Endothelial cell of umbilical vein (primary cell): ENCODE data around the gene FUCA2. TPM values are rescaled to one million over a fixed set of nuclear protein-coding genes. Genes with fewer than 3 reads are reported as not detected.

Experiments
- BruUV-seq: library from RNA; stranded (reverse); fragments of 400-500 nt; replicated peaks from 2 replicates; lab custom pipeline; 2021; lab: Mats Ljungman, UMichigan
- CTCF ChIA-PET: fragments of 300-600, 350-600 bp; sonication (Branson Sonifier 250); formaldehyde crosslinking; loops from one replicate; lab custom pipeline; 2021; ENCODE audit warnings: antibody characterized with exemption, inconsistent platforms; lab: Charles Lee
- POLR2A ChIA-PET: fragments of 300-600, 350-600 bp; sonication (Branson Sonifier 250); formaldehyde crosslinking; loops from one replicate; lab custom pipeline; 2021; ENCODE audit warnings: antibody characterized with exemption, inconsistent platforms; lab: Charles Lee
- DNase-seq: peaks from one replicate; pipeline ENCODE4 v3.0.0-alpha.2; 2011; ENCODE audit warnings: low read depth, low spot score
- FAIRE-seq: peaks from 2 replicates; lab custom pipeline; 2011; peaks lifted over from hg19 to GRCh38; lab: Jason Lieb, UNC
- H2AFZ ChIP-seq: 2 replicates; pipeline ENCODE4 v1.6.0; 2012; ENCODE audit warnings: low read depth, low read length, control low read depth, inconsistent platforms
- H3K27ac ChIP-seq: 2 replicates; pipeline ENCODE4 v1.5.1; 2011; ENCODE audit warnings: low read depth, mild to moderate bottlenecking, control low read depth, low read length, moderate library complexity; ENCODE audit not compliant: insufficient read depth
- H3K27me3 ChIP-seq, 2 experiments: 2 replicates each; pipeline versions ENCODE4 v1.6.0 to v1.6.1; 2011; ENCODE audit warnings: low read length in 2 of 2, mixed read lengths in 1 of 2; ENCODE audit not compliant: control insufficient read depth in 2 of 2, insufficient read depth in 2 of 2
- H3K36me3 ChIP-seq, 2 experiments: 2 replicates in 1 of 2; 3 replicates in 1 of 2; pipeline ENCODE4 v1.5.1; 2011; ENCODE audit warnings: low read length in 2 of 2, mild to moderate bottlenecking in 1 of 2, moderate library complexity in 1 of 2; ENCODE audit not compliant: control insufficient read depth in 2 of 2, insufficient read depth in 2 of 2; ENCODE audit errors: extremely low read depth in 1 of 2
- H3K4me1 ChIP-seq: 3 replicates; pipeline ENCODE4 v1.5.1; 2011; ENCODE audit warnings: mild to moderate bottlenecking, low read length; ENCODE audit not compliant: control insufficient read depth, insufficient read depth; ENCODE audit errors: extremely low read depth
- H3K4me2 ChIP-seq: 2 replicates; pipeline ENCODE4 v1.6.1; 2011; ENCODE audit warnings: low read length, control low read depth, mixed read lengths; ENCODE audit not compliant: insufficient read depth
- H3K4me3 ChIP-seq, 3 experiments: fragments of 200-600 bp in 1 of 3; sonication (generic), shearing (Covaris generic) in 1 of 3; replicated peaks in 1 of 3; 2 replicates each; pipeline ENCODE4 v1.5.1; 2011 to 2016; ENCODE audit warnings: control low read depth in 3 of 3, low read length in 3 of 3, mild to moderate bottlenecking in 2 of 3, inconsistent platforms in 1 of 3, low read depth in 1 of 3, moderate library complexity in 1 of 3; ENCODE audit not compliant: insufficient read depth in 1 of 3
- H3K79me2 ChIP-seq: 2 replicates; pipeline ENCODE4 v1.6.0; 2012; ENCODE audit warnings: low read length, inconsistent platforms; ENCODE audit not compliant: control insufficient read depth, insufficient read depth
- H3K9ac ChIP-seq: replicated peaks from 2 replicates; pipeline ENCODE3; 2011; ENCODE audit warnings: low read length, control low read depth; ENCODE audit not compliant: insufficient read depth; ENCODE audit errors: extremely low read depth
- H3K9me1 ChIP-seq: replicated peaks from 3 replicates; pipeline ENCODE4 v1.6.0; 2011; ENCODE audit warnings: mild to moderate bottlenecking, low read length; ENCODE audit not compliant: control insufficient read depth, insufficient read depth; ENCODE audit errors: extremely low read depth
- H3K9me3 ChIP-seq: replicated peaks from 2 replicates; pipeline ENCODE4 v1.5.1; 2012; ENCODE audit warnings: low read length, inconsistent platforms; ENCODE audit not compliant: control insufficient read depth, insufficient read depth
- H4K20me1 ChIP-seq: replicated peaks from 2 replicates; pipeline ENCODE3; 2011; ENCODE audit warnings: mild to moderate bottlenecking, low read length; ENCODE audit not compliant: control insufficient read depth, insufficient read depth; ENCODE audit errors: extremely low read depth
- EZH2 ChIP-seq: IDR thresholded peaks from 2 replicates; pipeline ENCODE4 v1.6.1; 2012; ENCODE audit warnings: borderline replicate concordance, low read depth, mild to moderate bottlenecking, moderate library complexity, low read length, inconsistent platforms; ENCODE audit not compliant: severe bottlenecking
- FOS ChIP-seq: IDR thresholded peaks from 2 replicates; pipeline ENCODE4 v1.6.1; 2011; ENCODE audit warnings: mild to moderate bottlenecking, low read length, moderate library complexity, borderline replicate concordance; ENCODE audit not compliant: insufficient read depth
- GATA2 ChIP-seq: IDR thresholded peaks from 2 replicates; pipeline ENCODE4 v1.7.0; 2011; ENCODE audit warnings: low read depth, mild to moderate bottlenecking, moderate library complexity, mixed read lengths, low read length; ENCODE audit not compliant: insufficient read length, insufficient read depth
- JUN ChIP-seq: IDR thresholded peaks from 2 replicates; pipeline ENCODE4 v1.6.1; 2011; ENCODE audit warnings: borderline replicate concordance, low read depth; ENCODE audit not compliant: insufficient read length, insufficient read depth
- MYC ChIP-seq: IDR thresholded peaks from one replicate; pipeline ENCODE4 v1.6.1; 2011; ENCODE audit warnings: mild to moderate bottlenecking, low read depth, low read length
- POLR2A ChIP-seq: IDR thresholded peaks from 2 replicates; pipeline ENCODE4 v1.6.1; 2012; ENCODE audit warnings: low read depth, mild to moderate bottlenecking, control low read depth, low read length
- POLR2AphosphoS5 ChIP-seq: IDR thresholded peaks from 2 replicates; pipeline ENCODE4 v1.6.1; 2012; ENCODE audit warnings: low read depth, mild to moderate bottlenecking, control low read depth, low read length, moderate library complexity; ENCODE audit not compliant: insufficient read depth
- dilution Hi-C: fragments of 300-500 bp; cut with MboI; formaldehyde crosslinking; loops from one replicate; pipeline ENCODE4 v1.15.0; 2019; ENCODE audit warnings: low sequenced_read_pairs; ENCODE audit not compliant: extremely low pct_ligation_motif_present
- intact Hi-C: fragments of 100-400 bp; cut with micrococcal nuclease; formaldehyde crosslinking; loops from one replicate; pipeline ENCODE4 v1.10.0; 2022
- polyA plus RNA-seq, 4 experiments: library from polyadenylated mRNA; depleted of rRNA in 3 of 4; stranded (reverse) in 3 of 4; unstranded in 1 of 4; fragments of >200 nt; gene quantifications; 2 replicates each; pipeline versions ENCODE4 v1.2.1 to v1.2.3, GENCODE V29; 2011 to 2012; ENCODE audit warnings: missing spikeins in 1 of 4
- total RNA-seq: library from RNA; stranded (reverse); gene quantifications from 2 replicates; pipeline ENCODE4 v1.2.3, GENCODE V29; 2021
- TF ChIP-seq, protein P1 (sequence below): IDR thresholded peaks from 2 replicates; pipeline ENCODE4 v1.6.1; 2011; ENCODE audit not compliant: insufficient read depth, insufficient read length
- TF ChIP-seq, protein P2 (sequence below), 2 donors: IDR thresholded peaks; 1 replicate in 1 of 2; 2 replicates in 1 of 2; pipeline ENCODE4 v1.5.1; 2011; ENCODE audit warnings: low read length in 2 of 2, mild to moderate bottlenecking in 2 of 2, moderate library complexity in 2 of 2, control low read depth in 1 of 2, inconsistent platforms in 1 of 2, low read depth in 1 of 2; ENCODE audit not compliant: insufficient read depth in 1 of 2; ENCODE audit errors: extremely low read depth in 1 of 2

The FUCA2 gene
- total and polyA plus RNA-seq, 2 donors (not counting 3 experiments of a cell fraction or from before 2014, with no cell fraction given), result 29.7 to 80.9 TPM

GRCh38 chr6:143538374-143538773 lies 26.9 kb upstream of the FUCA2 start:
- intact Hi-C loops, result no loop called here
- no peaks in the 10 kb centered on the region for H3K9me3 ChIP-seq
- no peak for DNase-seq
- no TSS peak for BruUV-seq
- H3K27me3 ChIP-seq, result no peaks in the 10 kb centered on the region
- H3K4me3 ChIP-seq, result no peak overlapping the region
- CTCF ChIA-PET, result no interaction called here
- no peak for FAIRE-seq
- no peak overlapping the region for H3K4me2 ChIP-seq
- no peak overlapping the region for H3K27ac ChIP-seq
- H3K4me1 ChIP-seq, result no peaks in the 10 kb centered on the region
- H2AFZ ChIP-seq, result no peak overlapping the region
- no peak for TF ChIP-seq GATA2
- TF ChIP-seq FOS, result no peak
- TF ChIP-seq EZH2, result no peak
- no peak for TF ChIP-seq JUN
- no peak for TF ChIP-seq POLR2A
- TF ChIP-seq, protein P1, sequence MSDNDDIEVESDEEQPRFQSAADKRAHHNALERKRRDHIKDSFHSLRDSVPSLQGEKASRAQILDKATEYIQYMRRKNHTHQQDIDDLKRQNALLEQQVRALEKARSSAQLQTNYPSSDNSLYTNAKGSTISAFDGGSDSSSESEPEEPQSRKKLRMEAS, result no peak
- TF ChIP-seq, protein P2, sequence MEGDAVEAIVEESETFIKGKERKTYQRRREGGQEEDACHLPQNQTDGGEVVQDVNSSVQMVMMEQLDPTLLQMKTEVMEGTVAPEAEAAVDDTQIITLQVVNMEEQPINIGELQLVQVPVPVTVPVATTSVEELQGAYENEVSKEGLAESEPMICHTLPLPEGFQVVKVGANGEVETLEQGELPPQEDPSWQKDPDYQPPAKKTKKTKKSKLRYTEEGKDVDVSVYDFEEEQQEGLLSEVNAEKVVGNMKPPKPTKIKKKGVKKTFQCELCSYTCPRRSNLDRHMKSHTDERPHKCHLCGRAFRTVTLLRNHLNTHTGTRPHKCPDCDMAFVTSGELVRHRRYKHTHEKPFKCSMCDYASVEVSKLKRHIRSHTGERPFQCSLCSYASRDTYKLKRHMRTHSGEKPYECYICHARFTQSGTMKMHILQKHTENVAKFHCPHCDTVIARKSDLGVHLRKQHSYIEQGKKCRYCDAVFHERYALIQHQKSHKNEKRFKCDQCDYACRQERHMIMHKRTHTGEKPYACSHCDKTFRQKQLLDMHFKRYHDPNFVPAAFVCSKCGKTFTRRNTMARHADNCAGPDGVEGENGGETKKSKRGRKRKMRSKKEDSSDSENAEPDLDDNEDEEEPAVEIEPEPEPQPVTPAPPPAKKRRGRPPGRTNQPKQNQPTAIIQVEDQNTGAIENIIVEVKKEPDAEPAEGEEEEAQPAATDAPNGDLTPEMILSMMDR (IDR thresholded peaks at IDR 0.05; ENCODE audit: extremely low read depth in 1 of 2, insufficient read depth in 1 of 2, low read depth in 1 of 2, low read length in 2 of 2), result no peak
- no peak for TF ChIP-seq MYC
- TF ChIP-seq POLR2AphosphoS5, result no peak
- no peaks in the 10 kb centered on the region for H4K20me1 ChIP-seq
- no peak overlapping the region for H3K9ac ChIP-seq
- no peaks in the 10 kb centered on the region for H3K9me1 ChIP-seq
- H3K36me3 ChIP-seq, result no peaks in the 10 kb centered on the region
- peaks cover 2% of the 10 kb centered on the region for H3K79me2 ChIP-seq
- POLR2A ChIA-PET, result no interaction called here
- dilution Hi-C loops, result no loop called here
